Liver (tissue), 3 donors: ENCODE data around the gene FAM184A.

Experiments
- RAD21 ChIP-seq, 2 donors: IDR thresholded peaks; 2 replicates each; pipeline ENCODE4 v1.6.1; 2016; ENCODE audit warnings: antibody characterized with exemption in 2 of 2, mild to moderate bottlenecking in 2 of 2
- YY1 ChIP-seq: IDR thresholded peaks from 2 replicates; pipeline ENCODE4 v1.6.1; 2016; ENCODE audit warnings: antibody characterized with exemption, mild to moderate bottlenecking
- TF ChIP-seq, protein P1 (sequence below): fragments of 150-350 bp; IDR thresholded peaks from 2 replicates; pipeline ENCODE4 v1.5.1; 2017; ENCODE audit warnings: improper control_type of control experiment, low read depth, low read length; ENCODE audit not compliant: missing input control
- TF ChIP-seq, protein P2 (sequence below): IDR thresholded peaks from 2 replicates; pipeline ENCODE4 v1.6.1; 2016; ENCODE audit warnings: antibody characterized with exemption
- TF ChIP-seq, protein P3 (sequence below): IDR thresholded peaks from 2 replicates; pipeline ENCODE4 v1.6.1; 2016; ENCODE audit warnings: antibody characterized with exemption
- TF ChIP-seq, protein P4 (sequence below): IDR thresholded peaks from 2 replicates; pipeline ENCODE4 v1.6.1; 2016; ENCODE audit warnings: antibody characterized with exemption, mild to moderate bottlenecking
- donor health status: healthy.
- donor health status: healthy.

DNA sequence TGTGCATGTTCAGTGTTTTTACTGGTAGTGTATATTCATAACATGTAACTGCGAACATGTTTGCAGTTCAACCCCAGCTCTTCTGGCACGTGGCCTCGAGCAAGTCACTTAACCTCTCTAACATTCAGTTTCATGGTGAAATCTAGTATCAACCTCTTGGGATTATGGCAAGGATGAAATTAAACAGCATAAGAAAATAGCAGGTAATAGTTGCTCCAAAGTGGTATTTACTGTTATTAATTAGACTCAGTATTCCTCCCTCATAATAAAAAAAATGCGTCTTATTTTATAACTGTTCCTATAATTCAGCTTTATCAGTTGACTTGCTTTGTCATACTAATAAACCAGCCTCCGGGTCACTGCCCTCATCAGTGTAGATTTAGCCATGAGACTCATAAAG lies 15.0 kb downstream of the FAM184A start:
- TF ChIP-seq, protein P1, sequence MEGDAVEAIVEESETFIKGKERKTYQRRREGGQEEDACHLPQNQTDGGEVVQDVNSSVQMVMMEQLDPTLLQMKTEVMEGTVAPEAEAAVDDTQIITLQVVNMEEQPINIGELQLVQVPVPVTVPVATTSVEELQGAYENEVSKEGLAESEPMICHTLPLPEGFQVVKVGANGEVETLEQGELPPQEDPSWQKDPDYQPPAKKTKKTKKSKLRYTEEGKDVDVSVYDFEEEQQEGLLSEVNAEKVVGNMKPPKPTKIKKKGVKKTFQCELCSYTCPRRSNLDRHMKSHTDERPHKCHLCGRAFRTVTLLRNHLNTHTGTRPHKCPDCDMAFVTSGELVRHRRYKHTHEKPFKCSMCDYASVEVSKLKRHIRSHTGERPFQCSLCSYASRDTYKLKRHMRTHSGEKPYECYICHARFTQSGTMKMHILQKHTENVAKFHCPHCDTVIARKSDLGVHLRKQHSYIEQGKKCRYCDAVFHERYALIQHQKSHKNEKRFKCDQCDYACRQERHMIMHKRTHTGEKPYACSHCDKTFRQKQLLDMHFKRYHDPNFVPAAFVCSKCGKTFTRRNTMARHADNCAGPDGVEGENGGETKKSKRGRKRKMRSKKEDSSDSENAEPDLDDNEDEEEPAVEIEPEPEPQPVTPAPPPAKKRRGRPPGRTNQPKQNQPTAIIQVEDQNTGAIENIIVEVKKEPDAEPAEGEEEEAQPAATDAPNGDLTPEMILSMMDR, result no peak
- TF ChIP-seq, protein P2, sequence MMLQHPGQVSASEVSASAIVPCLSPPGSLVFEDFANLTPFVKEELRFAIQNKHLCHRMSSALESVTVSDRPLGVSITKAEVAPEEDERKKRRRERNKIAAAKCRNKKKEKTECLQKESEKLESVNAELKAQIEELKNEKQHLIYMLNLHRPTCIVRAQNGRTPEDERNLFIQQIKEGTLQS, result no peak
- TF ChIP-seq, protein P3, sequence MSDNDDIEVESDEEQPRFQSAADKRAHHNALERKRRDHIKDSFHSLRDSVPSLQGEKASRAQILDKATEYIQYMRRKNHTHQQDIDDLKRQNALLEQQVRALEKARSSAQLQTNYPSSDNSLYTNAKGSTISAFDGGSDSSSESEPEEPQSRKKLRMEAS, result no peak
- no peak for TF ChIP-seq YY1
- TF ChIP-seq, protein P4, sequence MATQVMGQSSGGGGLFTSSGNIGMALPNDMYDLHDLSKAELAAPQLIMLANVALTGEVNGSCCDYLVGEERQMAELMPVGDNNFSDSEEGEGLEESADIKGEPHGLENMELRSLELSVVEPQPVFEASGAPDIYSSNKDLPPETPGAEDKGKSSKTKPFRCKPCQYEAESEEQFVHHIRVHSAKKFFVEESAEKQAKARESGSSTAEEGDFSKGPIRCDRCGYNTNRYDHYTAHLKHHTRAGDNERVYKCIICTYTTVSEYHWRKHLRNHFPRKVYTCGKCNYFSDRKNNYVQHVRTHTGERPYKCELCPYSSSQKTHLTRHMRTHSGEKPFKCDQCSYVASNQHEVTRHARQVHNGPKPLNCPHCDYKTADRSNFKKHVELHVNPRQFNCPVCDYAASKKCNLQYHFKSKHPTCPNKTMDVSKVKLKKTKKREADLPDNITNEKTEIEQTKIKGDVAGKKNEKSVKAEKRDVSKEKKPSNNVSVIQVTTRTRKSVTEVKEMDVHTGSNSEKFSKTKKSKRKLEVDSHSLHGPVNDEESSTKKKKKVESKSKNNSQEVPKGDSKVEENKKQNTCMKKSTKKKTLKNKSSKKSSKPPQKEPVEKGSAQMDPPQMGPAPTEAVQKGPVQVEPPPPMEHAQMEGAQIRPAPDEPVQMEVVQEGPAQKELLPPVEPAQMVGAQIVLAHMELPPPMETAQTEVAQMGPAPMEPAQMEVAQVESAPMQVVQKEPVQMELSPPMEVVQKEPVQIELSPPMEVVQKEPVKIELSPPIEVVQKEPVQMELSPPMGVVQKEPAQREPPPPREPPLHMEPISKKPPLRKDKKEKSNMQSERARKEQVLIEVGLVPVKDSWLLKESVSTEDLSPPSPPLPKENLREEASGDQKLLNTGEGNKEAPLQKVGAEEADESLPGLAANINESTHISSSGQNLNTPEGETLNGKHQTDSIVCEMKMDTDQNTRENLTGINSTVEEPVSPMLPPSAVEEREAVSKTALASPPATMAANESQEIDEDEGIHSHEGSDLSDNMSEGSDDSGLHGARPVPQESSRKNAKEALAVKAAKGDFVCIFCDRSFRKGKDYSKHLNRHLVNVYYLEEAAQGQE, result no peak
- no peak for TF ChIP-seq RAD21 (IDR thresholded peaks at IDR 0.05)
